ENCODE results near the gene NLE1.

Gene NLE1

DNA sequence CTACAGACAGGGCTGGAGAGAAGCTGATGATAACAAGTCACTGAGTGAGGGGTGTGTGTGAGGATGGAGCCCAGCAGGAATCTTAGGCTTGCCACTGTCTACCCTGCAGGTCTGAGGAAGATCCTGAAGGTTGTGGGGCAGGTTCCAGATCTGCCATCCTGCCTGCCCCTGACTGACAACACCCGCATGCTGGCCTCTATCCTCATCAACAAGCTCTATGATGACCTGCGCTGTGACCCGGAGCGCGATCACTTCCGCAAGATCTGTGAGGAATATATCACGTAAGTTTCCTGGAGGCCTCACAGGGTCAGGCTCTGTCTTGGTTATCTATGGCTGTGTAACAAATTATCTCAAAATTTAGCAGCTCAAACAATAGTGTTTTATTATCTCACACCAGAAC is 21.8 kb upstream of the NLE1 start:
- in situ Hi-C loops (cut with MboI; ENCODE audit: low sequenced_read_pairs): loop anchor here (25.0 kb wide), 1 partner anchor 573 kb away; the partner anchor contains the start of gene RASL10B

DNA sequence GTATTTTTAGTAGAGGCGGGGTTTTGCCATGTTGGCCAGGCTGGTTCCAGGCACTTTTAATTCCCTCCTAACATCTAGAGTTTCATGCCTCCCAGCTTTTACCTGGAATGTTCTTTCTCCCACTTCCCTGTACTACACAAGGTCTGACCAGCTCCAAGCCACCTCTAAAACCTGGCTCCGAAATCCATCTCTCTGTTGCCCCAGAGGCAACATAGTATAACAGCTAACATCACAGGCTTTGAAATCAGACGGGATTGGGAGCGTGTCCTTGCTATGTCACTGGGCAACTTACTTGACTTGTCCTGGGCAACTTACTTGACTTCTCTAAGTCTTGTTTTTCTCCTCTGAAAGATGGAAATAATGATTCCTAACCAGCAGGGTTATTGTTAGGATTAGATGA is 20.7 kb upstream of the NLE1 start:
- in situ Hi-C loops (cut with MboI; ENCODE audit: low sequenced_read_pairs): loop anchor here (25.0 kb wide), 1 partner anchor 575 kb away; the partner anchor contains the start of gene RASL10B

DNA sequence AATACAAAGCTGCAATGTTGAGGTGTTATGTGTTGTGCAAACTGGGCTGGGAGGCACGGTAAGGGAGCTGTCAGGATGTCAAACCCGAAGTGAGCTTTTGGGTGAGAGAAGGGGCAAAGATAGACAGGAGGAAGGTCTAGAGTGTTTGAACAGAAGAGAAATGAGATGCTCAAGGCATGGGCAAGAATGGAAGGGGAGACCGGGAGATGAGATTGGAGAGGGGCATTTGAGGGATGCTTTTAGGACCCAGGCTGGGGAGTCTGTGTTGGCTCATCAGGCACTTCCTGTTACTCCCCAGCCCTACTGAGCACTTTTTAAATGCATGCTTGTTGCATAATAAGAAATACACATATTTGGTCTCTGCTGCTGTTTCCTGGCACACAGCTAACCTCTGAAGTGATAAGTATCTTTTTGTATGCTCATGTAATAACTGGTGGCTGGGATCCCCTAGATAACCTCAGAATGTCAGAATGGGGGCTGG is 19.2 kb upstream of the NLE1 start:
- in situ Hi-C loops (cut with MboI; ENCODE audit: low sequenced_read_pairs): loop anchor here (25.0 kb wide), 1 partner anchor 576 kb away; the partner anchor contains the start of gene RASL10B

DNA sequence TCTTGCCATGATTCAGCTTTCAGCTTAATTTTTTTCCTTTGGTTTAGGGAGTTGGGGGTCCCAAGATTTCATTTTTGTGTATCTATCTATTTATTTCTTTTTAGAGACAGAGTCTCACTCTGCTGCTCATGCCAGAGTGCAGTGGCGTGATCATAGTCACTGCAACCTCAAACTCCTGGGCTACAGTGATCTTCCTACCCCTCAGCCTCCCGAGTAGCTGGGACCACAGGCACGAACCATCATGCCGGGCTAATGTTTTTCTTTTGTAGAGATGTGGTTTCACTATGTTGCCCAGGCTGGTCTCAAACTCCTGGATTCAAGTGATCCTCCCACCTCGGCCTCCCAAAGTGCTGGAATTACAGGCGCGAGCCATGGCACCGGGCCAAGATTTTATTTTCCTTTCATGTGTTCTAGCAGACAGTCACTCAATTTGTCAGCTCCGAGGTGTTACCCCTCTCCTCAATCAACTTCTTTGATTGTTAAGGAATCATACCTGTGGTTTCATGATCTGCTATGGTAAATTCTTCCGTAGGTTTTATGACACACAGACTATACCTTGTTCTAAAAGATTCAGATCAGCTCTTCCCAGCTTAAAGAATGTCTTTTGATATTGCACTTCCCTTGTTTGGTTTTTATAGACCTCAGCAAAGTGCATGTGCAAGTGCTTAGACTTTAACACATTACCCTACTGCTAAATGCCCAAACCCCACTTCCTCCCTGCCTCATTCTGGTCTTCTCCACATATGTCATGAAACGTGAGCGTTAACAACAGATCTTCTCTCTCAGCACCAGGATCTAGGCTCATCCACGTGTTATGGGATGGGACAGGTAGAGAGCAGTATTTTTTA is 18.5 kb upstream of the NLE1 start:
- in situ Hi-C loops (cut with MboI; ENCODE audit: low sequenced_read_pairs): loop anchor here (25.0 kb wide), 1 partner anchor 577 kb away; the partner anchor contains the start of gene RASL10B

DNA sequence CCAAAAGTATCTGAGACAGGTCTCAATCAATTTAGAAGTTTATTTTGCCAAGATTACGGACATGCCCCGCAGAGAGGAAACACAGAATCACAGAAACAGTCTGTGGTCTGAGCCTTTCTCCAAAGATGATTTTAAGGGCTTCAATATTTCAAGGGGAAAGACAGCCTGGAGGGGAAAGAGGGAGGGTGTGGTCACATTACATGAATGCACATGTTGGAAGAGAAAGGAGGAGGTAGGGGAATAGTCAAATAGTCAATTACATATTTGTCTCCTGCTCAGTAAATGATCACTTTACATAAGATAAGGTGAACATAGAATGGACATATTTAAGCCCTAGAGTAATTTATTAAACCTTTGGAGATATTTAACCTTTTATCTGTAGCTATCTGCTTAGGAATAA is 17.8 kb upstream of the NLE1 start:
- in situ Hi-C loops (cut with MboI; ENCODE audit: low sequenced_read_pairs): loop anchor here (10.0 to 25.0 kb wide), 2 partner anchors 375 to 577 kb away; partner anchors contain the start of genes RASL10B and SLFN12L

DNA sequence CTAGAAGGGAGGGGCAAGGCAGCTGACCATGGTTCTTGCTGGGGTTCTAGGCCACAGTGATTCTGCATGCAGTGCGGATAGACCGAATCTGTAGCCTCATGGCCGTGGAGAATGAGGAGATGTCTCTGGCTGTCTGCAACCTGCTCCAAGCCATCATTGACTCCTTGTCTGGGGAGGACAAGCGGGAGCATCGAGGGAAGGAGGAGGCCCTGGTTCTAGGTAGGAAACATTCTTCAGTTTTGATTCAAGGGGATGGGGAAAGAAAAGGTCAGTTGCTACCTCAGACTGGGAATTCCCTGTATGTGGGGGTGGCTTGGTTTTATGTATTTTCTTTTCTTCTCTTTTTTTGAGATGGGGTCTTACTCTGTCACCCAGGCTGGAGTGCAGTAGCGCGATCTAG is 13.1 kb upstream of the NLE1 start:
- in situ Hi-C loops (cut with MboI; ENCODE audit: low sequenced_read_pairs): loop anchor here (10.0 to 25.0 kb wide), 2 partner anchors 380 to 582 kb away; partner anchors contain the start of genes RASL10B and SLFN12L

DNA sequence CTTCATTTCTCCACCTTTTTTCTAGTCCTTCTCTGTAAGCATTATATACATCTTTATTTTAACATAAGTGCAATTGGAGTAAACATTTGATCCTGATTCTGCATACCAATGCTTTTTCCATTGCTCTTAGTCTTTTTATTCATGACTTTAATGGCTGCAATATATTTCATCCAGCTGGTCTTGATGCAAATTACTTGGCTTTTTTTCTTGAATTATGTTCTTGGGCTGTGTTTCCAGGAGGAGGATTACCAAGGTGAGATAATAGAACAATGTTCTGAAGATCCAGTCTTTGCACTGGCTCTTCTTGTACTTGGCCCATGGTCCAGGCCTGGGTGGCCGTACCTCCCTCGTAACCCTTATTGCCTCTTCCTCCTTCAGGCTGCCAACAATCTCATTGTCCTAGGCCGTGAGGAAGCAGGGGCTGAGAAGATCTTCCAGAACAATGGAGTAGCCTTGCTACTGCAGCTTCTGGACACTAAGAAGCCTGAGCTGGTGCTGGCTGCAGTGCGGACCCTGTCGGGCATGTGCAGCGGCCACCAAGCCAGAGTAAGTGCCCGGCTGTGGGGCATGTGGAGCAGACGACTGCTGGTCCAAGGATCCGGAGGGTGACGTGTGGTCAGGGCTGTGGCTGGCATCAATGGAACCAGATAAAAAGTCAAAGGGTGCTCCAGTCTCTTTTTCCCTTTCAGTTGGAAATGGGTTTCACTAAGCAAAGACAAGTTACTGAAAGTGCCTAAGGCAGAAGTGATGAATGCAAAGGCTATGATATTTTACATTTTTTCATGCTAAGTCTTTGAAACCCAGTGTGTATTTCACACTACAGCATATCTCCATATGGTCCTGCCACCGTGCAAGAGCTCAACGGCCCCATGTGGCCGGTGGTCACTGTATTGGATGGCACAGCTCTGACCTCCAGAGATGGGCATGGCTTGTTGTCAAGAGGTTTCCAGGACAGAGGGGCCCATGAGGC is 12.4 kb upstream of the NLE1 start:
- in situ Hi-C loops (cut with MboI; ENCODE audit: low sequenced_read_pairs): loop anchor here (10.0 to 25.0 kb wide), 2 partner anchors 380 to 583 kb away; partner anchors contain the start of genes RASL10B and SLFN12L

DNA sequence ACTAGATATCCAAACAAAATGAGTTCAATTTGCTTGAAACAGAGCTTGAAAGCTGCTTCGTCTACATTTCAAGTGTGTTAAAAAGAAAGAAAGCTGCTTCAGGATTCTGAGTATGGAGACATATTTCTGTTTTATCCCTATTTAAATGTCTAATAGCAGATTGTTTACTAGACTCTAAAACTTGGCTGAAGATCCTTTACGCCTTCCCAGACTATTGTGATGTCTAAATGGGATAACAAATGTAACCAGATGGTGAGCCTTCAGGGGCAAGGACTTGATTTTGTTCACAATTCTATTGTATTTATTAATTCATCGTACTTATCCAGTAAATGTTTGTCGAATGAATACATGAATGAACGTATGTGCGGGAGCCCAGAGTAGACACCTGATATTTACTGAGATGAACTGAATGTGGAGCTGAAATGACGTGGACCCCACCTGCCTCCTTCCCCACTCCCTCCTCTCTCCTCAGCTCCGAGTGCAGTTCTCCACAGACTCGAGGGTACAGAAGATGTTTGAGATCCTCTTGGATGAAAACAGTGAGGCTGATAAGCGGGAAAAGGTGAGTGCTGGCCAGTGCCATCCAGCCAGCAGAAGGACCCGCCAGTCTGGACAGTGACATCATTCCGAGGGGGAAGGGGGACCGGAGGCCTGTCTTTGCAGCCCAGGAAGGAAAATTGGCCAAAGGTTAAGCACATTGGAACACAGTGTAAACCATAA is 10.5 kb upstream of the NLE1 start:
- in situ Hi-C loops (cut with MboI; ENCODE audit: low sequenced_read_pairs): loop anchor here (10.0 to 25.0 kb wide), 2 partner anchors 382 to 585 kb away; partner anchors contain the start of genes RASL10B and SLFN12L

DNA sequence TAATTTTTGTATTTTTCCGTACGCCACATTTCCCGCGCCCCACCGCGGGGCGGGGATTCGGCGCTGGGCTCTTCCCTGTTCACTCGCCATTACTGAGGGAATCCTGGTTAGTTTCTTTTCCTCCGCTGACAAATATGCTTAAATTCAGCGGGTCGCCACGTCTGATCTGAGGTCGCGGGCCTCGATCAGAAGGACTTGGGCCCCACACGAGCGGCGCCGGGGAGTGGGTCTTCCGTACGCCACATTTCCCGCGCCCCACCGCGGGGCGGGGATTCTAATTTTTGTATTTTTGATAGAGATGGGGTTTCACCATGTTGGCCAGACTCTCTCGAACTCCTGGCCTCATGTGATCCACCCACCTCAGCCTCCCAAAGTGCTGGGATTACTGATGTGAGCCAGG is 9.0 kb upstream of the NLE1 start:
- in situ Hi-C loops (cut with MboI; ENCODE audit: low sequenced_read_pairs): loop anchor here (10.0 to 25.0 kb wide), 2 partner anchors 384 to 586 kb away; partner anchors contain the start of genes RASL10B and SLFN12L

DNA sequence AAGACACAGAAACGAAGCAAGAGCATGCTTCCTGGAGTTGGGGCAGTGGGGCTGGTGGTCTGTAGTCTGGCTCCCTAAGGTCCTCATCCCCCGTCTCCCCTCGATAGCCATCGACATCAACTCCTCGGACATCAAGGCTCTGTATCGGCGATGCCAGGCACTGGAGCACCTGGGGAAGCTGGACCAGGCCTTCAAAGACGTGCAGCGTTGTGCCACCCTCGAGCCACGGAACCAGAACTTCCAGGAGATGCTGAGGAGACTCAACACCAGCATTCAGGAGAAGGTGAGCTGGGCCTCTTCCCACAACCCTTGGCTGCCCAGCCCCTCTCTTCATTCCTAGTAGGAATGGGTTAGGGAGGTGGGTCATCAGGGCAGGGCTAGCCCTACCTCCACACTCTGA is 7.8 kb upstream of the NLE1 start:
- in situ Hi-C loops (cut with MboI; ENCODE audit: low sequenced_read_pairs): loop anchor here (10.0 to 25.0 kb wide), 2 partner anchors 385 to 587 kb away; partner anchors contain the start of genes RASL10B and SLFN12L

DNA sequence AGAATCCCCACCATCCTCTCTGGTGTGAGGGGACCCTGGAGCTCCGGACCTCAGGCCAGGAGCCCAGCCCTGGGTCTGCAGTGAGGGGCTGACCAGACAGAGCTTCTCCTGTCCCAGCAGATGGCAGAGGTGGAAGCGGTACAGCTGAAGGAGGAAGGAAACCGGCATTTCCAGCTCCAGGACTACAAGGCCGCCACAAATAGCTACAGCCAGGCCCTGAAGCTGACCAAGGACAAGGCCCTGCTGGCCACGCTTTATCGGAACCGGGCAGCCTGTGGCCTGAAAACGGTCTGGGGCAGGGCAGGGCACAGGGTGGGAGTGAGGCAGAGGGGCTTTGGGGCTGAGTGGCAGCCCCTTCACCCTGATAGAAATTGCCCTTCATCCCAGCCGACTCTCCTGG is 6.0 kb upstream of the NLE1 start:
- in situ Hi-C loops (cut with MboI; ENCODE audit: low sequenced_read_pairs): no loop called here

DNA sequence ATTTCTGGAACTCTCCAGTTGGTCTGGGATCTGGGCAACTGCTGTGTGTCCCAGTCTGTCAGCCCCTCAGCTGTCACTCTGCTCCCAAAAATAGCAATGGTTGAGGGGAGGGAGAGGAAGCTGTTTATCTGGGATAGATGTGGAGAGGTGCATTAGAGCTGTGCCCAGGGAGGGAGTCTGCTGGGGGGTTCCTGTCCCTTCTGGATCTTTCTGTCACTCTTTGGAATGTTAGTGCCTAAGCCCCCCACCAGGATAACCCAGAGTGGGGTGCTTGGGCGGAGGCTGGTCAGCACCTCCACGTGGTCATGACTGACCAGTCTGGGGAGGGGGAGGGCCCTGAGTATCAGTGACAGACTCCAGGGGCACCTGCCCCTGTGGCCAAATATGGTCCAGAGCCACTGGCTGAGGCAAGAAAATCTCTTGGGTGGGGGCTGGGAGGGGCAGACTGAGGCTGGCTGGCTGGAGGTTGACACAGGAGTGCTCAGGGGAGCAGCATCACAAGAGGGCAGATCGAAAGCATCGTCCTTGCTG is 5.3 kb upstream of the NLE1 start, which contains the start of gene UNC45B:
TSS of gene UNC45B (plus strand) at position 443 of the 531 bp plus-strand sequence. CDS start 447 bp downstream, outside the sequence.
- in situ Hi-C loops (cut with MboI; ENCODE audit: low sequenced_read_pairs): no loop called here

DNA sequence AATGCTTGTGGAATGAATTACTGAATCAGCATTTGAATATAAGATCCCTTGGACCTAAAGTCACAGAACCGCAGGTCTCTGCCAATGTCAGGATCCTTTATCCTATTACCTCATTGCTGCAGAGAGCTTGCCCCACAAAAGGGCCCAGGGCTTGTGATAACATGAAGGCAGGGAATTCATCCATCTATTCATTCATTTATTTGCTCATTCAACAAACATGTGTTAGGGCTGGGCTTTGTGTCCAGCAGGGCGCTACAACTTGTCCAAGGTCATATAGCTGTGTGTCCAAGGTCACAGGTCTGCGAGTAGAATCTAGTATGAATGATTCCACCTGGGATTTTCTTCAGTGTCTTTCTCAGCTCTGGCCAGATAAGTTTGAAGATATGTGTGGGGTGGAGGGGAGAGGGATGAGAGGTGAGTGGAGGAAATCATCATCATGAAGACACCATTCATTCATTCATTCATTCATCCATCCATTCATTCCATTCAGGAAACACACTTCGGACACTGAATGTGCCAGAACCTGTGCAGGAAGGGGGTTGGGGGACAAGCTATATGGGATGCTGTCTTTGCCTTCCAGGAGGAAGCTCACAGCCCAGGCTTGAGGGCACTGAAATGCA is 4.2 kb upstream of the NLE1 start:
- in situ Hi-C loops (cut with MboI; ENCODE audit: low sequenced_read_pairs): no loop called here

DNA sequence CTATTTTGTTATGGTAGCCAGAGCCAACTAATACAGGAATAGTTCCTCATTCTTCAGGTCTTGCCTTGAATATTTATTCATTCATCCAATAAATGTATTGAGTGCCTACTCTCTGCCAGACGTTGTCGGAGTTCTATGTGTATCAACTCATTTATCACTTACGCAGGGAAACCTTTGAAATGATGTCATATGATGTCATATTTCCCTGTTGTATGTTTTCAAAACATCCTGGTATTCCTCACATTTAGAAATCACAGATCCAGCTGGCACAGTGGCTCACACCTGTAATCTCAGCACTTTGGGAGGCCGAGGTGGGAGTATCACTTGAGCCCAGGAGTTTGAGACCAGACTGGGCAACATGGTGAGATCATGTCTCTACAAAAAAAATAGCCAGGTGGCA is 2.7 kb upstream of the NLE1 start:
- in situ Hi-C loops (cut with MboI; ENCODE audit: low sequenced_read_pairs): no loop called here

DNA sequence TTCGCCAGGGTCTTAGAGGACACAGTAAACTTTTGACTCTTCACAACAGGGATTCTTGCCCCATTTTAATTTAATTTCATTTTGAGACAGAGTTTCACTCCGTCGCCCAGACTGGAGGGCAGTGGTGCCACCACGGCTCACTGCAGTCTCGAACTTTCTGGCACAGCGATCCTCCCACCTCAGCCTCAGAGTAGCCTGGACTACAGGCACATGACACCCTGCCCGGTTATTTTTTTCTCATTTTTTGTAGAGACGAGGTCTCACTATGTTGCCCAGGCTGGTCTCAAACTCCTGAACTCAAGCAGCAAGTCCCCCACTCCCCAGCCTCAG is 329 bp upstream of the NLE1 start:
- in situ Hi-C loops (cut with MboI; ENCODE audit: low sequenced_read_pairs): no loop called here

DNA sequence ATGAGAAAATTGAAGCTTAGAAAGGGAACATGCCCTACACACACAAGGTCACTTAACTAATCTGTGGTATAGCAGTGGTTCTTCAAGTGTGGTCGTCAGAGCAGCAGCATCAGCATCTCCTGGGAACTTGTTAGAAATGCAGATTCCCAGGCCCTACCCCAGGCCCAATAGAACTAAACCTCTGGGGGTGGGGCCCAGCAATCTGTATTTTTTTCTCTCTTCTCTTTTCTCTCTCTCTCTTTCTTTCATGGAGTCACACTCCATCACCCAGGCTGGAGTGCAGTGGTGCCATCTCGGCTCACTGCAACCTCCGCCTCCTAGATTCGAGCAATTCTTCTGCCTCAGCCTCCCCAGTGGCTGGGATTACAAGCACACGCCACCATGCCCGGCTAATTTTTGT is 3.9 kb downstream of the NLE1 start:
- in situ Hi-C loops (cut with MboI; ENCODE audit: low sequenced_read_pairs): no loop called here

DNA sequence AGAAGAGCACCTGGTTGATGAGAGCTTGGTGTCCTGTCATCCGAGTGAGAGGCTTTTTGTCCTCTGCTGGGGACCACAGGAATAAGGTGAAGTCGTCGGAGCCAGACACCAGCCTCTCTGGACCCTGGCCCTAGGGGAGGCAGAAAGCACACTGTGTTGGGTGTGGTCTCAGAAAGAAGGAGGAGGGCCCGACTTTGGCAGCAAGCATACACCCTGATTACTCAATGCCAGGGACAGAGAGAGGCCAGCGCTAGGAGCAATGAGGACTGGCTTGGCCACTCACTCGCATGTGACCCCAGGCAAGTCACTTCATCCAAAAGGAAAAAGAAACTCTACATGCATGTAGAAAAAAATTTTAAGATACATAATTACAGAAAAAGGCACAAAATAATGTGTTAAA is 6.8 kb downstream of the NLE1 start:
- in situ Hi-C loops (cut with MboI; ENCODE audit: low sequenced_read_pairs): no loop called here

DNA sequence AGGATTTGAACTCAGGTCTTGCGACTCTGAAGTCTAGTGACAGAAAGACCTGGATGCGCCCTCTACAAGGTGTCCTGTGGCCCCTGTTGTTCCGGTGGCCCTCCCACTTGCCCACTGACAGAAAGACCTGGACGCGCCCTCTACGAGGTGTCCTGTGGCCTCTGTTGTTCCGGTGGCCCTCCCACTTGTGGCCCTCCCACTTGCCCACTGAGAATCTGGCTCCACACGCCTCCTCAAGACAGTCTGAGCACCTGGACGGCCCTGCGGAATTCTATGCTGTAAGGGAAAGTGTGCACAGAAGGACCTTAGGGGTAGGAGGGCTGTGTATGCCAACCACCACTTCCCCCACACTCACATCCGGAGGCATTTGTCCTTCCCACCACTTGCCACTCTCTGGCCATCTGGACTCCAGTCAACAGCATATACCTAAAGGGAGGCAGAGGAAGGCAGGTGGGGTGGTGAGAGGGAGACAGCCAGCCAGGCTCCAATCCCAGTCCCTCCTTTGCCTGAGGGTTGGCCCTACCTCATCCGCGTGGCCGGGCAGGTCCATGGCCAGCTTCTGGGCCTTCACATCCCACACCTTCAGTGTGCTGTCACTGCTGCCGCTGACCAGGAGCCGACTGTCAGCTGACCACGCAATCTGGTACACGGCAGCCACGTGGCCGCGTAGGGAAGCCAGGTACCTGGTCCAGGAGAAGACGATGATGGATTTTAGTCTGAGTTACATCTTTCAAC is 9.1 kb downstream of the NLE1 start:
- in situ Hi-C loops (cut with MboI; ENCODE audit: low sequenced_read_pairs): no loop called here

DNA sequence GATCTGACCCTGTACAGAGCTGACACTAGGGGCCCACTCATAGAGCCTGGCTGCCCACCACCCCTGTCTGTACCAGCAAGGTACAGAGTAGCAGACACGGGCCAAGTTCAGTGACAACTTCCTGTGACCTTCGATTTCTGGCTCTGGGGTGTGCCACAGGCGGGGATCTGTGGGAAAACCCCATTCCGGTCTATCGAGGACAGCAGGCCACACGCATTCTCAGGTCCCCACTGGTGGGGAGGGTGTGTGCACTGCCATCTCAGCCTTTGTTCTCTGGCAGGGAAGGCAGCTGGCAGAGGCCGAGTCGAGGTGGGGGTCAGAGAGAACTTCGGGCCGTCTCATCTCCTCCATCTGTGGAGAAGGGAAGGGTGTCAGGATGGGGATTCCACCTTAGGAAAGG is 10.0 kb downstream of the NLE1 start:
- in situ Hi-C loops (cut with MboI; ENCODE audit: low sequenced_read_pairs): no loop called here

Measured in HL-60/S4 (cell line).